HG03565 (cell line): ENCODE data around the gene MBD2.
"Not testable (repeated sequence)": the region's sequence is repeated elsewhere in the genome, so short reads cannot be mapped to it uniquely, and the experiment has no call there.

Experiments used
- ATAC-seq: cut with Tn5 transposase; IDR thresholded peaks from one replicate; pipeline ENCODE4 v1.9.1; 2021; ENCODE audit warnings: mild to moderate bottlenecking, moderate library complexity; ENCODE audit not compliant: unreplicated experiment

The MBD2 gene

DNA sequence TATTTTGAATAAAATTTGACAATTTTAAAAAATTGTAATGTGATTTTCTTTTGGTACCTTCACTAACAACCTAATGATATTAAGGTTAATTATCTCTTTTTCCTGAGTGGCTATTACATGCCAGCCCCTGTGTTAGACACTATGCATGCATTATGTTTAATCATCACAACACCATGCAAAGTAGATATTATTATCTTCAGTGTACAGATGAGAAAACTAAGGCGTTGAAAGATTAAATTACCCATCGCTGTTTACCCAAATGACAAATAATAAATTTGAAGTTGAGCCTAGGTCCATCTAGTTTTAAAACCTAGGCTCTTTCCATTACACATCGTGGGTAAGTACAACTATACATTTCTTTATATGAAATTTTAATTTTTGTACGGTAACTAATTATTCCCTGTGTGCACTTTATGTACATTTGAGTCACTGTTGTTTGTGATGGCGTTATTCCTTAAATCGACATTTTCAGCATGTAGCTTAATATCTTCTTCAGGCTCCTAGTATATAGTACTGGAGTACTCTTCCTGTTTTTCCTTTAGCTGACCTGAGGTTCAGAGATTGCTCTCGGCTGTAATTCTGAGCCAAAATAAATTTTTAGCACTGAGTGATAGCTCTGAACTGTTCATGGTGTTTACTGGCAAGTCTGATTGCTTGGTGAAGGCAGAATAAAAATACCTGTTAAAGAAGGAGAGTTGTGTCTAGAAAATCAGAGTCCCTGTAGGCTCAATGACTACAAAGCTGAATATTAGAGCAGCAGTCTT is 13.9 kb upstream of the MBD2 start:
- no peak for ATAC-seq

DNA sequence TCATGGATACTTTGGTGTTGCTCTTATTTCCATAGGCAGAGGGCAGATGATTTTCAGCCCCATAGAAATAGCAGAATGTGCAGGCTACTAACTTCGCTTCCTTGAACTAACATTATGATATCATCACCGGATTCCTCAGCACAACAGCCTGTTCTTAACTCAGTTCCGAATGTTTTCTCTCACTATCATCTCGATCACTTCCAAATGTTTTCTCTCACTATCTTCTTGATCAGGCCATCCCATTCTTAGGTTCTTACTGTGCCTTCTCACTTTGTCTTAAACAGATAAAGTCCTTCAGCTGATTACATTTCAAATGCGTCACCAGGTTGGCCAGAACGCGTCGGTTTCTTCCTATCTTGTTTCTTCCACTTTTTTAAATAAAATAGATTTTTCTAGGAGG is 11.4 kb upstream of the MBD2 start:
- ATAC-seq: no peak

DNA sequence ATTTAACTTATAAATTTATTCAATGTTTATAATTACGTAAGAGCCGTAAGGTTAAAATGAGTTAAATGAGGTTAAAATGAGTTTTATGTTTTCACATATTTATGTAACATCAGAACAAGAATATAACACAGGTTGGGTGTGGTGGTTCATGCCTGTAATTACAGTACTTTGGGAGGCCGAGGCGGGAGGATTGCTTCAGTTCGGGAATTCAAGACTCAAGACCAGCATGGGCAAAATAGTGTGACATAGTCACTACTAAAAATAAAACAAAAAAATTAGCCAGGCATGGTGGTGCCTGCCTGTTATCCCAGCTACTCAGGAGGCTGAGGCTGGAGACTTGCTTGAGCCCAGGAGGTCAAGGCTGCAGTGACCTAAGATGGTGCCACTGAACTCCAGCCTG is 9.3 kb upstream of the MBD2 start:
- no peak for ATAC-seq

DNA sequence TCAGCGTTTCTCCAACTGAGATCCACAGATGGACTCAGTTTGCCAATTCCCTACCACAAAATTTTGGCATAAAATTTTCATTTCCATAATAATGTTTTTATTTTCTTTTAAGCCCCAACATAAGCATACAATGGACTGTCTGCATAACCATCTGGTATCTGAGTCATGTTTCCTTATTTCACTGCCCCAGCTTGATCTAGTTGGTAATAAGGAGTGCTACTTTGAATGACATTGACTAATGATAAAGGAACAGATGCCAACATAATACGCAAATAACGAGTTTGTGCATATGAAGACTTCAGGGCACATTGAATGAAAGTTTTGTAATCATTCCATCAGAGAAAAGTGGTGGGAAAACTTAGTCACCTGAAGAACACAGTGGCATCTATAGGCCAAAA is 8.8 kb upstream of the MBD2 start:
- ATAC-seq: no peak

DNA sequence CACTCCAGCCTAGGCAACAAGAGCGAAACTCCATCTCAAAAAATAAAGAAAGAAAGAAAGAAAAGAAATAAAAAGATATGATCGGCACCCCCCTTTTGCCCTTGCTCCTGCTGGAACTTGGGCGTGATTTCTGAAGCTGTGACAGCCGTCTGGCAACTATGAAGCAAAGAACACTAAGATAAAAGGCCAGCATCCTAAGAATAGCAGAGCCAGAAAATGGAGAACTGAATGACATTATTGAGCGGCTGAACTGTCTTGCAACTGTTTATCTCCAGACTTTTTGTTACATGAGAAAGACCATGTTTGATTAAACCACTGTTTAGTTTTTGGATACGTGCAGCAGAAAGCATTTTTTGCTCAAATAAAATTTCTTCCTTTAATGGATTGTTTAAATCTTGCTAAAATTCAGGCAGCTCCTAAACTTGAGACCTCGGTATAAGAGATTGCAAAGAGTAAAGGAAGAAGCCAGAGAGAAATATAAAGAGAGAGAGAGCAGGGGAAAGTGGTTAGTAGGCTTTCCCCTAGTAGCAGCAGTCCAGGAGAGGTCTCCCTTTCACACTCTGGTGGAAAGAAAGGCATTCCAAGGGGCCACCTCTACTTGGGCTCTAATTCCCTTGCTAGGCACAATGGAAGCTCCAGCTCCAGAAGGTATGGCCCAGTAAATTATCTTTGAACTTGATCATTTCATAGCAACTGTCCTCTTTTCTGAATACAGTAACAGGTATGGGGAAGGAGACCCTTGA is 8.2 kb upstream of the MBD2 start:
- ATAC-seq: no peak

DNA sequence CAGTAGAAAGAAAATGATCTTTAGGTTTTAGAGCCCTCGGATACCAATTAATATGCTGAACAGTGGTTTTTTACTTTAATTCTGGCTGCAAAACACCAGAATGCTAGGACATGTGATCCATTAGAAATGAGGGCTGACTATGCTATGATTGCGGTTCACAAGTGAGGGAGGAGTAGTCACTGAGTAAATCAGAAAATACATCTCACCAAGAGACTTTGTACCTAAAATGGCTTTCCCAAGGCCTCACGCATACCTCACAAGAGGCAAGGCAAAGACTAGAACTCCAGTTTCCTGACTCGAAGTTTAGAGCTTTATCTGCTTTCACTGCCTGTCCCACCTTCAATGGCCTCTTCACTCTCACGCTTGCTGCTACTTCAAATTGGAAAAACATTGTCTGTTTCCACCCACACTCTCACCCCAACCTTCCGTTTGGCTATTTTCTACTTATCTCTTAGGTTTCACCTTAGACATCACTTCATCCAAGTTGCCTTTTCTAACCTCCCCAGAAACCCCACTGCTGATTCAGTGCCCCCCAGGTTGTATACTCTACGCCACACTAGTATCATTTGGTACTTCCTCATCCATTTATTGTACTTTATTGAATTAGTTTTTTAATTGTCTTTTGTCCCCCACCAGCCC is 5.1 kb upstream of the MBD2 start:
- ATAC-seq: no peak

DNA sequence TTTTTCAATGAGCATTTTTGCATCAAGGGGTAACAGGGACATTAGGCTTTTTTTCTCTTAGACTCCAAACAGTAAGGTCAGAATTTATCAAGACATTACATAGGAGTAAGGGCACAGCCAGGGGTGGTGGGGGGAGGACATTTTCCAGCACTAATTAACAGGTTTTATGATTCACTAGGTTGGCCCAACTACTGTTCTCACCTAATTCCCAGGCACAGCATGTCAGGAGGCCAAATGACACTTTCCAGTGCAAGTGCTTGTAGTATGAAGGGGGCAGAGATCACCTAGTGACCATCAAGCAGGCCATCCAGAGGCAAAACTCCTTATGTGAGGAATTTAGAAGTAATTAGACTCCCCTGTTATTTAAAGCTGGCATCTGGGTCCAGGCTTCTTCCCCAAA is 3.9 kb upstream of the MBD2 start:
- ATAC-seq: no peak

DNA sequence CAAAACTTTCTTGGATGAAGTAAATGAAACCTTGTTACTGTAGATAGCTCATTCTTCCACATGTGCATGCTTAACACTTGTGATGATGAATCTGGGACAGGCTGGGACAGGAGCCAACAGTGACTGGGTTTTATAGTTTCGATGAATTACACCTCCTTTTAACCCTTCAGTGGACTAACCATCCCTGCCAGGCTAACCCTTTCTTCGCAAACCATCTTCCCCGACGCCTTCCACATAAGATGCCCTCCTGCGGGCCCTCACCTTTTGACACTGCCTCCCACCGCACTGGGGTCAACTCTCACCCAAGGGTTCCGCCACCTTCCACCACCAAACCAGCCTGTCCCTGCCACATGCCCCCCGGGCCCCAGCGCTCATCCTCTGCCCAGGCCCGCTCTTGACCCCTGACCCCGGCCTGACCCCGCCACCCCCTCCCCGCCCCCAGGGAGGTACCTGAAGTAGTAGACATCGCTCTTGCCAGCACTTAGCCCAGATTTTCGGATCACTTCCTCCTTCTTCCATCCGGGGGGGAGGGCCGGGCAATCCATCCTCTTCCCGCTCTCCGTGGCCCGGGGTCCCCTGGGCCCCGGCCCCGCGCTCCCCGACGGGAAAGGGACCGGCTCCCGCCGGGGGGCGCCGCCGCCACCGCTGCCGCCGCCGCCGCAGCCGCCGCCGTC is 764 bp downstream of the MBD2 start:
- peak; percentile 9 for ATAC-seq

DNA sequence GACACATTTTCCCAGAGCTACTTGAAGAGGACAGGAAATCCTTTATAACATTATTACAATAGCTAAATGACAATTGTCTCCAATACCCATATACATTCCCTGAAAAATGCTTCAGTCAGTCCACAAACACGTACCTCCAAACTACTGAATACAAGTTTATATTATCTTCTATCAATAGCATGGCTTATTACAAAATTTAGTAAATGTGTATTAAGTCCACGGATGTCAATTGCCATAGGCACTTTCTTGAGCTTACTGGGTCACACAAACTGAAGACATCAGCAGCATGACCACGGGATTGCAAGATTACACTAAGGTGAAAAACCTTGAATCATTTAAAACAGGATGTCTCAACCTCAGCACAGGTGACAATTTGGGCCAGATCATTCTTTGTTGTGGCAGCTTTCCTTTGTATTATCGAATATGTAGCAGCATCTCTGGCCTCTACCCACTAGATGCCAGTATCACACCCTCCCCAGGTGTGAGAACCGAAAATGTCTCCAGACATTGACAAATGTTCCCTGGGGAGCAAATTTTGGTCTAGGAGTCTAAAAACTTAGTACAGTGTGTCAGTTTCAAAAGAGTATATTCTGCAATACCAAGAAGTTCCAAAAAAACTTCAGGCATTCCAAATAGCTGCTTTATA is 1.4 kb downstream of the MBD2 start:
- ATAC-seq: peak; percentile 29

DNA sequence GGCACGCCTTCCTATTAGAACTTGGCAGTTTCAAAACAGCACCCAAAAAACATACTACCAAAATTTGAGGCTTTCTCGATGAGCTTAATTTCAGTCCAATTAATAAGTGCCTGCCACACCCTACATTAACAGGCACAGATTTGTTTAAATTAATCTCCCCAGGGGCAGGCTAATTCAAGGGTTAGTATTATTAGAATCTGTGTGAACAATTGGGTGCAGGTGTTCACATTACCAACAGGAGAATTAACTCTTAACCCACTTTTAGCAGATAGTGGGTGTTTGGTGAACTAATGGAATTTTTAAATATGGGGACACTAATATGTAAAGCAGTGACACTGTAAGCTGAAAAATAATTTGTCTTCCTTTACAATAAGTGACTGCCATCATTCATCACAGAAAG is 4.1 kb downstream of the MBD2 start:
- ATAC-seq: no peak

DNA sequence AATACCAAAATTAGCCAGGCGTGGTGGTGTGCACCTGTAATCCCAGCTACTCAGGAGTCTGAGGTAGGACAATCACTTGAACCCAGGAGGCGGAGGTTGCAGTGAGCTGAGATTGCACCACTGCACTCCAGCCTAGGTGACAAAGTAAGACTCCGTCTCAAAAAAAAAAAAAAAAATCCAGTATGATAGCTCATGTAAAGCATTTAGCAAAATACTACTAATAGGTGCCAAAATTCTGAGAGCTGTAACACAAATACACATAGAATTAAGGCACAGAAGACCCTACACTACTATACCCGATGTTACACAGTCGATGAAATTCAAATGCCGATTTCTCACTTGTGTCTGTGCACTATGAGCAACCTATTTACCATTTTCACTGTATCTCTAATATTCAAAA is 5.7 kb downstream of the MBD2 start:
- ATAC-seq: not testable (repeated sequence)

DNA sequence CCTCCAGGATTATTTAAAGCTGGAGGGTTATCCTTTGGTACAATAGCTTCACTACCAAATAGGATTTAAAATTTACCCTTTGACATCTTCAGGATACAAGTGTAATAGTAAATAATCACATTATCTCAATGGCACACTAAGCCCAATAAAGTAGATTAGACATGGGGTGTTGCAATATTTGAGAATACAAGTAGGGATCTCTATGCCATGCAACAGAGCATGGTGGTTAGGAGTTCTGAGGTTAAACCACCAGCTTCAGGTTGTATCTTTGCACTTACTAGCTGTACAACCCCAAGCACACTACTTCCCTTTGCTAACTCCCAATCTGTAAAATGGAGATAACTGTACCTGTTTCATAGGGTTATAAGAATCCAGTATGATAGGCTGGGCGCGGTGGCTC is 6.2 kb downstream of the MBD2 start:
- no peak for ATAC-seq

DNA sequence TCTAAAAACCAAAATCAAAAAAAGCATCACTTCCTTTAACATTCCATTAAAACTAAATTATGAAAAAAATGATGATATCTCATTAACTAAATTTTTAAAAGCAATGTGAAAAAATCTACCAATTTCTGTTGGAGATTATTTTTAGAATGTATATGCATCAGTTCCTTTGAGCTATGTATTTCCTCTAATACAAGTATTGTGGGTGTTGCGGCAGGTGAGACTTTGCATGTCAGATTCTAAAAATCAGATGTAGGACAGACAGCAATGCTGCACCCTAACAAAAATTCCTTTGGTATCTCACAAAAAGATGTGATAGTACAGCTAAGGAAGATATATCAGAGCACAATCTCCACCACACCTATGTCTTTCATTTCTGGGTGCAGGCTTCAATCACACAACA is 6.8 kb downstream of the MBD2 start:
- ATAC-seq: peak; percentile 47

DNA sequence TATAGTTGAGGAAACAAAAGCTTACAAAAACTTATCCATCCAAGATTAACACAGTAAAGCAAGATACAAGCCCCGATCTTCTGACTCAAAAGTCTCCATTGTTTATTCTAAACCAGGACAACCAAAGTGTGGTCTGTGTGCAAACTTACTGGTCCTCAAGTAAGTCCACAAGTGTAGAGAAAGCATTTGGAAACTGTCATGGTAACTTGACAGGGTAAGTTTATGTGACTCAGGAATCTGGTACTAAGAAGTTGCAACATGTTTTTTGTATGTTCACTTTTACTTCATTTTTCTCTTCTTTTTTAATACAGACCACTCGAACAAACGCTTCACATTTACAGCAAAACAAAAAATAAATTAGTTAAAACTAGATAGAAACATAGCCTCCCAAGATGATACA is 9.4 kb downstream of the MBD2 start:
- no peak for ATAC-seq

DNA sequence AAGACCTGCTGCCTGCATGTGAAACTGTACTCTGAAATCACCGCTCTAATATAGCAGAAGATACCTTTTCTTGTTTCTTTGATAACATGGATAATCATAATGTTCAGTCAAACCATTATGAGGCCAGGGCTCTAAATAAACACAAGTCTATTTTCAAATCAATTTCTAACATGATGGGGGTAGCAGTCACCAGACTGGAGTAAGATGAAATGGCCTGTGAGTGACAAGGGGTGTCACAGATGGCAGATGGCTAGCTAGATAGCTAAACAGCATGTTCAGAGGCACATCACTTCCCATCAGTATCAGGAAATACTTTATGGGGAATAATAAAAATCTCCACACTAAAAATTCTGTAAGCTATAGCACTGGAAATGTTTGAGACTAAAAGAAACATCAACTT is 14.0 kb downstream of the MBD2 start:
- peak; percentile 29 for ATAC-seq

DNA sequence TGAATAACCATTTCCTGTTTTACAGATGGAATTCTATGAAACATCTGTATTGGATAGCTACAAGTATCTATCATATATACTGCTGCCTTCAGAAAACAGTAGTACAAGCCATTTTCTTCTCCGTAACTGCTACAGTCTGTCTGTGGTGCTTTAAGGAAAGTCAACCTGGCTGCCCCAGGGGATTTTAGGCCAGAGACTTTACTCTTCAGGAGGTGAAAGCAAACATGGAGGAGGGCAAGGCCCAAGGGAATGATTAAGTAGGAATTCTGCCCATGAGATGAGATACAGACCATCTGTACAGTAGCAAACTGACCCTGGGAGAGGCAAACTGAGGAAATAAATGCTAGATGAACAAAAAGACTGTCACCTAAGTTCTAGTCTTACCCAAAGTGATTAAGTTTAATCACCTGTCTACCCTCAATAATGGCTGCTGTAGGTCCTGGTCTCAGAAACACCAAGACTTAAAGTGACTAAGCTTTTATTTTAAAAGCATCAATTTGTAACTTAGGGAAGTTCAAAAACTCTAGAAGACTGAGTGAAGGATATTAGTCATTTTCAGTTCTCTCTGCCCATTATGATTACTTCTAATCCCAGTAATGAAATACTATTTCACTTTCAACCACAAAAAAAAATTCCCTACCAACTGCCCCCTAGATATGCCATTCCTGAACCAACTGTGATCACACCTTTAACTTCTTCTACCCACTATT is 14.8 kb downstream of the MBD2 start:
- peak; percentile 87 for ATAC-seq

DNA sequence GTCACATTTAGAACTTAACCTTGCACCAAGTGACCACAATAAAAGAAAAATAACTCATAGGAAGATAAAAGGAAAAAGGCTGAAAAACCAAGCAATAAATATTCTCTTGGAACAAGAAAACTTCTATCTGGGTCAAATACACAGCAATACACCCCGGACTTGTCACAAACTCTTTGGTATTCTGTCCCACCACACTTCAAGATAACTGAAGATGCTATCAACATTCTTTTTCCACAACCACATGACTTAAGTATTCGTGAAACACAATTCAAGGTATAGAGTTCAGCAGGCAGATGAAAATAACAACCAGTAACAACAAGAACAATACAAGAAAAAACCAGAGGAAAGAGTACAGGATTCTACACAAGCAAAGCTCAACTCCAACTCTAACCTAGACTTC is 18.0 kb downstream of the MBD2 start:
- ATAC-seq: no peak

DNA sequence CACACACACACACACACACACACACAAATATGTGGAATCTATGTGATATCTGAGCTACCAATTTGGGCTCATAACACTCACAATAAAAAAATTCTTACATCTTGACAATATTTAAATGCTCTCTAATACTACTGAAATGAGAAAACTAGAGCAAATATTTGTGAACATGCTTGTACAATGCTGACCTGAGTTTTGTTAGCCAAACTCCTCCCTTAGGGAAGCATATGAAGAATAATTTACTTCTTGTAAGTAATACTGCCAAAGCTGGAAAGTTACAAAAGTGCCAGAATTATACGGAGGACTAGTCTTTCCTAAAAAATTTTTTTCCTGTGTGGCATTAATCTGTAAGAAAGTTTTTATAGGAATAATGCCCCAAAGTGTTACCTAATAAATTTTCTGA is 18.5 kb downstream of the MBD2 start:
- no peak for ATAC-seq

DNA sequence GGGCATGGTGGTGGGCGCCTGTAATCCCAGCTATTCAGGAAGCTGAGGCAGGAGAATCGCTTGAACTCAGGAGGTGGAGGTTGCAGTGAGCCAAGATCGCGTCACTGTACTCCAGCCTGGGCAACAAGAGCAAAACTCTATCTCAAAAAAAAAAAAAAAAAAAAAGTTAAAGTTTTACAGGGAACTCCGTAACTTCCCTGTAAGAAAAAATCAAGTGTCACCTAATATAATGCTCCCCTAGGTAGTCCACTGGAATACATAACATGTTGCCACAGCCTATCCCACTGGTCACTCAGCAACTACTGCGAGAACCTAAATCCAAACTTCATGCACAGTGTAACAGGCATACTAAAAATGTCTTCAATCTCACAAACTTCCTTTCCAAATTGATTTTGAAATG is 19.0 kb downstream of the MBD2 start:
- not testable (repeated sequence) for ATAC-seq

DNA sequence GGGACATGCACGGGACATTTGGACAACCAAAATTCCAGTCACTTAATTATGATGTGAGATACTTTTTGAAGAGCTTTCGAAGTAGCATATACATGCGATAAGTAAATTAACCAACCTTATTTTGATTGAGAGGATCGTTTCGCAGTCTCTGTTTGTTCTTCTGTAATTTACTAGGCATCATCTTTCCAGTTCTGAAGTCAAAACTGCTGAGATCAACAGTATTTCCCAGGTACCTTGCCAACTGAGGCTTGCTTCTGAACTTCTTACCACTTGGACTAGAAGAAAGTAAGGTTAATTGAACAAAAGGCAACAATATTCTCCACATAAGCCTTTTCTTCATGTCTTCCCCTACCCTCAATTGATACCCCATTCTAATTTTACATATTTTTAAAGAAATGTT is 19.6 kb downstream of the MBD2 start:
- ATAC-seq: no peak
